H54 (cell line): Measurements from ENCODE around the gene NEUROD4.

Experiments used
- DNase-seq: peaks from one replicate; pipeline ENCODE4 v3.0.0; 2011; ENCODE audit warnings: low spot score, mixed read lengths; ENCODE audit not compliant: insufficient read length
- FAIRE-seq: peaks from 3 replicates; lab custom pipeline; 2011; peaks lifted over from hg19 to GRCh38; lab: Jason Lieb, UNC
- POLR2A ChIP-seq: IDR thresholded peaks from 2 replicates; pipeline ENCODE4 v1.6.1; 2011; ENCODE audit warnings: low read depth, mild to moderate bottlenecking, low read length

The NEUROD4 gene

DNA sequence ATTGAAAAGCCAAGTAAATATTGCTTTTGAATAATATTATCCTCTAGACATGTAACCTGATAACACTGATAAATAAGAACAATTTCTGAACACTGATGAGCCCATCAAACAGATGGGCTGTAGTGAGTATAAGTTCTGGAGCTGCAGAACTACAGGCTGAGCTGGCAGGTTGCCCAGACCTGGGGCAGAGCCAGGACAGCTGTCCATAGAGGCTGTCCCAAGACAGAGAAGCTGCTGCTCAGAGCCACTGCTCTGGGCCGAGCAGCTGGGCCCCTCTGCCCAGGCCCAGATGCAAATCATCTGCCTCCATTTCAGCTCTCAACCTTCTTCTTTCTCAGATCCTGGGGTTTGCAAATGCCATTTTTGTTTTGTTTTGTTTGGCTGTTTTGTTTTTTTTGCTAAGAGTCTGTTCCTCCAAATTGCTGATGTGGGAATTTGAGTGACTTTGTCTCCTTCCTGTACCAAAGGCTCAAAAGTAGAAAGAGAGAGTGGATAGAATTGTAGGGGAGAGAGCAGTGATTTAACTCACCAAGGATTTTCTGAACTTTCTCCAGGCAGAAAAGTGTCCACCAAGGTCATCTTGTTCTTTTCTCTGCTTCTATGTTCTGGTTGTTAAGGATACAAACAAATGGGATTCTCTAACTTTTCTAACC lies 31.2 kb upstream of the NEUROD4 start:
- TF ChIP-seq POLR2A = no peak
- no peak for FAIRE-seq
- DNase-seq = no peak

DNA sequence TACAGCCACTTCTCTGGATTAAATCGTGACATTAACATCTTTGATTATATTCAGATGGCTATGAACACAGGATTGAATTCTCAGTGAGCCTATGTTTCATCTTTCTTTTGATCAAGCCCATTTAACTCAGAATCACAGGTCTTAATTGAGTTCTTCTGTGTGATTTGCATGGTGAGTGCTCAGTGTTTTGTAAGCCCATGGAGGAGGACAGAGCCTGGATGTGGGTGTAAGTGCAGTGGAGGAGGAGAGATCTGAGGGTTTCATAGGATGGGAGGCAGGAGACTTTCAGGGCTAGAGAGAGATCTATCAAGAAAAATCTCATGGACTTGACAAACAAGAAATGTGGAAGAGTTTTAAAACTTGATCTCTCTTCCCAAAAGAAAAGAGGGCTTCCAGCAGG lies 29.9 kb upstream of the NEUROD4 start:
- DNase-seq = no peak
- TF ChIP-seq POLR2A = no peak
- no peak for FAIRE-seq

DNA sequence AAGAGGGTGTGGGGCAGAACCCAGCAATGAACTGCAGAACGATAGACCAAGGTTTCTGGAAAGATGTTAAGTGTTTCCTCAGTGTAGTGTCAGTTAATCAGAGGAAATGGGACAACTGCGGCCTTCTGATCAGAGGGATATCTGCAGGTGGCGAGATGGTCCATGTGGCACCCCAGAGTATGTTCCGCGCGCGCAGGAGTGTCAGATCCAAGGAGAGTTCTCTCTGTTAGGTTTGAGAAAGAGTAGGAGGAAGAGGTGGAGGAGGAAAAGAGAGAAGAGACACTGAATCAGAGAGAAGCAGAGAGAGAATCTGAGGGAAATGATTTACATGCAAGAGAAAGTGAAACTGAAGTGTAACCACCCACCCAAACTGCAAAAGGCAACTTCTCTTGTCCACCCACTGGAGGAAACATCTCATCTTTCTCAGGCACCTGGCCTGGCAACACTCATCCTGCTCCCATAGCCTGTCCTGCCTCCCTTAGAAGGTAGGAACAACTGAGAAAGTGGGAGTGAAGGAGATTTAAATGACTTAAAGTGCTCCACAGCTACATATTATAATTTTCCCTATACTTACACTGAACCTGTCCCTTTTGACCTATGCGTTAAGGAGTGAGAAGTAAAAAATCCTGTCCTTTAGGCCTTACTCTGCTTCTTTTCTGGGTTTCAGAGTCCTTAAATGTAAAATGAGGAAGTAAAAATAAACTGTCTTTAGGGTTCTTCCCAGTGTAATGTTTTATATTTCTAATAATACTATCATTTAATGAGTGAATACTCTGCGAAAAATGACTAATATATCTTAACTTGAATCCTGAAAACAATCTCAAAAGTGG lies 28.4 kb upstream of the NEUROD4 start:
- TF ChIP-seq POLR2A = no peak
- FAIRE-seq (no peak), DNase-seq (no peak)

DNA sequence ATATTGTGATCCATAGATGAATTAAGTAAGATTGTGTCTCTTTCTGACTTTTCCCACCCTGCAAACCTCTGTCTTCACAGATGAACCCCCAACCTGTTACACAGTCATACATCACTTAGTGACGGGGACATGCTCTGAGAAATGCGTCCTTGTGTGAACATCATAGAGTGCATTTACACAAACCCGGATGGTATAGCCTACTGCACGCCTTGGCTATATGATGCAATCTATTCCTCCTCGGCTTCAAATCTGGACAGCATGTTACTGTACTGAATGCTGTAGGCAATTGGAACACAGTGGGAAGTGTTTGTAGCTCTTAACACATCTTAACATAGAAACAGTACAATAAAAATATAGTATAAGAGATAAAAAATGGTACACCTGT lies 27.8 kb upstream of the NEUROD4 start:
- DNase-seq = no peak
- no peak for TF ChIP-seq POLR2A
- no peak for FAIRE-seq

DNA sequence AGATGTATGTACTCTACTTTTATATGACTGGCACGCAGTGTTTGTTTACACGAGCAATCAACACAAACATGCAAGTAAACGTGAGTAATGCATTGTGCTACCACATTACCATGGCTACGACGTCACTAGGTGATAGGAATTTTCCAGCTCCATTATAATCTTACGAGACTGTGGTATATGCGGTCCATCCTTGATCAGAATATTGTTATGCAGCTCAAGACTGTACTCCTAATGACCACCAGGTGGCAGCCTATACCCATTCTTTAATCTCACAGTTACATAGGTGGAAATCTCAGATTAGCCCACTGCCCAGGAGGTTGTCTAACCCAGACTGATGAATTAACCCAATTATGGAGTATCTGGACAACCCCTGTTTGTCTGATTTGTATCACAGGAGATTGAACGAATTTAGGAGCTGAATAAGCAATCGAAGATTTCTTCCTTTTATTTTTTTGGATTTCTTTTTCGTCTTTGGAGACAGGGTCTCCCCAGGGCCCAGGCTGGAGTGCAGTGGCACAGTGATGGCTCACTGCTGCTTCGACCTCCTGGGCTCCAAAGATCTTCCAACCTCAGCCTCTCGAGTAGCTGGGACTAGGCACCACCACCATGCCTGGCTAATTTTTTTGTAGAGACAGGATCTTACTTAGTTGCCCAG lies 26.5 kb upstream of the NEUROD4 start:
- FAIRE-seq (peak; percentile 86), DNase-seq (peak; percentile 40)
- TF ChIP-seq POLR2A = no peak

DNA sequence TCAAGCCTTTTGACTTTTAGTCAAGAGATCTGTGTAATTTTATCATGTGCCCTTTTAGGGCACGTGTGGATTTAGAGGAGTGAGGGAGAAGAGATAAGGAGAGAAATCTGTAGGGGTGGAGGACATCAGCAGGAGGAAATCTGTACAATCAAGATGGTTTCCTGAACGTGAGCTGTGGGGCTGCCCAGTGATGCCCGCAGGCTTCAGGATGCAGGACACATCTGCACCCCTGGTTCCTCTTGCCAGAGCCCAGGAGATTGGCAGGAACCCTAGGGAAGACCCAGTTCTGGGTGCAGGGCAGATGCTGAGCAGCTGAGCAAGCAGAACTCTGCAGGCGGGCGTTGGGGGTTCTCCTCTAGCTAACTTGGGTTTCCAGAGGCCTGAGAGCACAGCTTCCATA lies 23.6 kb upstream of the NEUROD4 start:
- no peak for TF ChIP-seq POLR2A
- DNase-seq = no peak
- no peak for FAIRE-seq

DNA sequence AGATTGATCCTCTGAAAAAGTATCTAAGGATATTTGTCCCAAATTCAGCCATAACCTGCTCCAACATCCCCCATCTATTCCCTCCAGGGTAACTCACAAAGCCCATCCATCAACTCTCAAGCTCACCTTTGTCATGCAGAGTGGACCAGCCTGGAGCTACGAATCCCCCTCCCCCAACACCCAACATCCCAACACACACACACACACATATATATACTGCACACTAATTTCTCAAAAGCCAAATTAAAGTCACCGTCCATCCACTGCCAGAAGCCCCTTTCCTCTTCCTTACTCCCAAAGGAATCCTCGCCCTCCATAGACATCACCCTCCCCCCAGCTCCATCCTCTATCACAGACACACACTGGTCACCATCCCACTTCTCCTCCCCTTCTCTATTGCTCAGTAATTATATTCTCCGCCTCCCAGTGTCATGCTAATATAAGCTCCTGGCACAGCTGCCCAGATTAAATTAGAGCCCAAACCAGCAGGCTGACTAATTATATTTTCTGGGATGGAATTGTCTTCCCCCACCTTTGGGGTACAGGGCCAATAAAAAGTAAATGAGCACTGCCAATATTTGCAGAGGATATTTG lies 21.7 kb upstream of the NEUROD4 start:
- no peak for DNase-seq
- no peak for FAIRE-seq
- no peak for TF ChIP-seq POLR2A

DNA sequence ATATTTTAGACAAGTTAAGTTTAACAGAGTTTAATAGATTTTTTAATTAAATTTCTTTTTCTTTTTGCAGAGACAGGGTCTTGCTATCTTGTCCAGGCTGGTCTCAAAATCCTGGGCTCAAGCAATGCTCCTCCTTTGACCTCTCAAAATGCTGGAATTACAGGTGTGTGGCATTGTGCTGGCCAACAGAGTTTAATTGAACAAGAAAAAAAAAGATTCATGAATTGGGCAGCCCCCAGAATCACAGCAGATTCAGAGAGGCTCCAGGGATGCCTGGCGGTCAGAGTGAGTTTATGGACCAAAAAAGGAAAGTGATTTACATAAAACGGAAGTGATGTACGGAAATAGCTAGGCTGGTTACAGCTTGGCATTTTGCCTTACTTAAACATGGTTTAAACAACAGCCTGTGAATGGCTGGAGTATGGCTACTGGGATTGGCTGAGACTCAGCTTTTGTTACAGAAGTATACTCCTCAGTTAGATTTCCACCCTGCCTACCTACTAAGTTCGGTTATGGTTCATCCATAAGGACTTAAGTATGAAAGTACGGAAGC lies 20.7 kb upstream of the NEUROD4 start:
- TF ChIP-seq POLR2A = no peak
- no peak for DNase-seq
- no peak for FAIRE-seq

DNA sequence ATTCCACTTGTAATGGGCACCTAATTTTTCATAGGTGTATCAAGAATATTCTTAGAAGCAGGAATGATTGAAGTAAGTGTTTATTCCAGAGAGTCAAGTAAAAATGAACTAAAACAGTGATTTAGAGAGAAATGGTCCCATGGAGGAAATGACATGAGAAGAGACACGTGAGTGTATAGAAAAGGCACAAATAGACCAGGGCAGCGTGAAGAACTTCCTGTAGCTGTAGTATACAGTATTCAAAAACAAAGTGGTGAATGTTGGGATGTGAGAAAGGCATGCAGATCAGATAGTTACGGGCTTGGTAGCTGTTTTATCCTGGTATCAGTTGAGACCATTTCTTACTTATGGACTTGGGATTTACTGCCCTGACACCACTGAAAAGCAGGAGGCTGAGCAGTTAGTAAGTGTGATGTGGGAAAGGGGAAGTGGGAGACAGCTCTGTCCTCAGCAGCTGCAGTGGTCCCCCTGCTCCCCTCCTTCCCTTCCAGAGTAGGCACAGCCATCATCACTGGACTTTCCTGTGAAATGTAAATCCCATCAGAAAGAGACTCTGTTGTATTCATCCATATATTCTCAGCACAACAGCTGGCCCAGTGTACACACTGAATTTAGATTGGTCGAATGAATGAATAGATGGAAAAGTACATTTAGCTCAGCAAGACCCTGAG lies 18.4 kb upstream of the NEUROD4 start:
- no peak for DNase-seq
- no peak for FAIRE-seq
- TF ChIP-seq POLR2A = no peak

DNA sequence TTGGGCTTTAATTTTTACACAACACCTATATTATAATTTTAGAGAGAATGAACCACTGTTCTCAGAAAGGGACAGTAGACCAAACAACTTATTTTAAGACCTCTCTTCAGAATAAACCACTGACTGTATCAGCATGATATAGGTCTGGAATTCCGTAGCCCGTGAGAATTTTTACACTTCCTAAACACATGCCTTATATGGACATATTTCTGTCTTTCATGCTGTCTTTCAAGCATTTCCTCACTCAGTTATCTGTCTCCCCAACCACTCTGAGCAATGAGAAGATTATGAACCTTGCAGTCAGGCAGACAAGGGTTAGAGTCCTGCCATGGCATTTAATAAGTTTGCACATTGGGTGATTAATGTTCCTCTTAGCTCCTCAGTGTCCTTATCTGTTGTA lies 17.4 kb upstream of the NEUROD4 start:
- TF ChIP-seq POLR2A = no peak
- DNase-seq (no peak), FAIRE-seq (no peak)

DNA sequence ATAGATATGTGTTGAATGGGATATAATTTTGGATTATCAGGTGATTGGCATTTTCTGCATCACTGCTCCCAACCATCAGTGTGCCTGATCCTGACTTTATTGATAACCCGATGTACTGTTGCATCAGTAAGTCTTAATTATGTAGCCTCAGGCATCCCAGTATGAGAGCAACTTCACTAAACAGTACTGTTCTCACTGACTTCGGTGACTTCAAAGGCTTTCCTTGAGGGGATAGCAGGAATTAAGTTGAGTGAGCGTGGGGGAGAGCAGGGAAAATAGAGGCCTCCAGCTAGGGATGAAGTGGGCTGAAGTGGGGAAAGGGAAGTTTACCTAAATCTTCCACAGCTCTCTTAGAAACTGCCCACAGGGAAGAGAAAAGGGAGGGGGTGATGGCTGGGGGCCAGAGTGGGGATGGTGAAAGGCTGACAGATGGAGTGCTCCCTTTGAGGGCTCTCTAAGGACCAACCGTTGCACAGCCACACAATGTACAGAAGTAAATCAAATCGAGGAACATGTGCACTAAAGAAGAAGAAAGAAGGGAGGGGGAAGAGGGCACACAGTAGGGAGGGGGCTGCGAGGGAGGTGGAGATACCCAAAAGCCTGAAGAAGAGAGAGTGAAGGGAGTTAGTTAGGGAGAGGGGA lies 10.7 kb upstream of the NEUROD4 start:
- TF ChIP-seq POLR2A = no peak
- DNase-seq (no peak), FAIRE-seq (no peak)

DNA sequence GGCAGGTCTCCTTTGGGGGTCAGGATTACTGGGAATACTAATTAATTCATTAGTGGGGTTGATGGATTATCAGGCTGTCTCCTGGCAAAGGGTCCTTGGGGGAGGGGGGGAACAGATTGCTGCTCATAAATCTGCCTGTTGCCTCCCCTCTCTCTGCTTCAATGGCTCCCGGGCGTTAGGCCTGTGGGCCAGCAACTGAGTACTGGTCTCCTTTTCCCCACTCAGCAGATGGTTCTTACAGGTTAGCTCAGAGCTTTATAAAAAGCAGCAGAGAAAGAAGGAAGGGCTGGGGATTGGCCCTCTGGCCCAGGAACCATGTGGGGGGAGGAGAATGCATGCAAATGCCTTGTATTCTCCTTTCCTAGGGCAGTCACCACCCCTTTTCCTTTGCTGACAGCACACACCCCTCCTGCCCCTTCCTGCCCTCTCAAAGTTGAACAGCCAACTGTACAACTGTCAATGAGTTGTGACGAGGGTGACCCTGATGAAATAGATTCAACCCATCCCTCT lies 2.3 kb upstream of the NEUROD4 start:
- no peak for FAIRE-seq
- DNase-seq = no peak

DNA sequence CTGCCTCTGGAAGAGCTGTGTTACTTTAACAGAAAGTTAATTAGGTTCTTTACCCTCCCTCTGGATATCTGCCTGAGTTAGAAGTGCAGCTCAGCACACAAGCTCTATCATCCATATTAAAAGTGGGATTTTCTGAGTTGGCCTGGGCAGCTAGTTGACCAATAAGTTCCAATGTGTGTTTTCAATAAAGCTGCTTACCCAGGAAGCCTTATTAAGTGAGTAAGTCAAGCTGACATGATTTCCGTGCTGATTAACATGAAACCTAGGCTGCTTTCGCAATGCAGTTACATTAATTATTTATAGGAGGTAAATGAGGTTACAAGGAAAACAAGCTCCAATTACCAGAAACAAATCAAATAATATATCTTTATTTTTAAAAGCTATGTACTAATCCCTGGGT lies 4.8 kb downstream of the NEUROD4 start:
- FAIRE-seq (no peak), DNase-seq (no peak)

More for the DNA sequence above, 2.3 kb upstream of the NEUROD4 start:
- no peak for TF ChIP-seq POLR2A

More for the DNA sequence above, 4.8 kb downstream of the NEUROD4 start:
- no peak for TF ChIP-seq POLR2A
